ENCODE results near the gene GIN1.

DNA sequence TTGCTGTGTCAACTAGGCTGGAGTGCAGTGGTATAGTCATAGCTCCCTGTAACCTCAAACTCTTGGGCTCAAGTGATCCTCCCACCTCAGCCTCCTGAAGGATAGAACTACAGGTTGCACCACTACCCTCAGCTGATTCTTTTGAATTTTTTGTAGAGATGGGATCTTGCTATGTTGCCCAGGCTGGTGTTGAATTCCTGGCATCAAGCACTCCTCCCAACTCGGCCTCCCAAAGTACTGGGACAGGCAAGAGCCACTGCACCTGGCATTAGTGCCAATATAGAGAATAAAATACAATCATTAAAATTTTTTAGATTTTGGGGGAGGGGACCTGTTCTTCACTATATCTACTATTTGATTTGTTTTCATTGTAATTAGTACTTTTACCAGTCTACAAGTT lies 15.5 kb upstream of the GIN1 start:
- TF ChIP-seq, protein P1, sequence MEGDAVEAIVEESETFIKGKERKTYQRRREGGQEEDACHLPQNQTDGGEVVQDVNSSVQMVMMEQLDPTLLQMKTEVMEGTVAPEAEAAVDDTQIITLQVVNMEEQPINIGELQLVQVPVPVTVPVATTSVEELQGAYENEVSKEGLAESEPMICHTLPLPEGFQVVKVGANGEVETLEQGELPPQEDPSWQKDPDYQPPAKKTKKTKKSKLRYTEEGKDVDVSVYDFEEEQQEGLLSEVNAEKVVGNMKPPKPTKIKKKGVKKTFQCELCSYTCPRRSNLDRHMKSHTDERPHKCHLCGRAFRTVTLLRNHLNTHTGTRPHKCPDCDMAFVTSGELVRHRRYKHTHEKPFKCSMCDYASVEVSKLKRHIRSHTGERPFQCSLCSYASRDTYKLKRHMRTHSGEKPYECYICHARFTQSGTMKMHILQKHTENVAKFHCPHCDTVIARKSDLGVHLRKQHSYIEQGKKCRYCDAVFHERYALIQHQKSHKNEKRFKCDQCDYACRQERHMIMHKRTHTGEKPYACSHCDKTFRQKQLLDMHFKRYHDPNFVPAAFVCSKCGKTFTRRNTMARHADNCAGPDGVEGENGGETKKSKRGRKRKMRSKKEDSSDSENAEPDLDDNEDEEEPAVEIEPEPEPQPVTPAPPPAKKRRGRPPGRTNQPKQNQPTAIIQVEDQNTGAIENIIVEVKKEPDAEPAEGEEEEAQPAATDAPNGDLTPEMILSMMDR (IDR thresholded peaks at IDR 0.05), result no peak
- TF ChIP-seq POLR2A (IDR thresholded peaks at IDR 0.05) (no peak), EP300 (IDR thresholded peaks at IDR 0.05) (no peak)
